Heart left ventricle (tissue), 16 donors: ENCODE measurements around the gene SMOC1. TPM values are rescaled to one million over a fixed set of nuclear protein-coding genes. Genes with fewer than 3 reads are reported as not detected.
A peak's percentile ranks its signal among the peaks of the same experiment; 100 is the strongest.

ENCODE experiments used
- ATAC-seq, 4 donors: fragments of 200-7000 bp; cut with Tn5 transposase; one replicate each; pipeline ENCODE4 v1.9.1; 2020 to 2022; ENCODE audit warnings: moderate library complexity in 4 of 4, mild to moderate bottlenecking in 3 of 4, moderate number of reproducible peaks in 1 of 4
- DNase-seq, 5 donors: peaks; one replicate each; pipeline ENCODE4 v3.0.0-alpha.2; 2020
- H3K27ac ChIP-seq, 12 donors: fragments of 200-600 bp; sonication (generic) in 4 of 12; one replicate each; pipeline versions ENCODE4 v1.5.0 to v1.8.0; 2016 to 2022; ENCODE audit warnings: mild to moderate bottlenecking in 2 of 12
- H3K27me3 ChIP-seq, 9 donors: fragments of 200-600 bp; sonication (generic) in 2 of 9; one replicate each; pipeline versions ENCODE4 v1.5.1 to v1.8.0; 2016 to 2022; ENCODE audit warnings: mild to moderate bottlenecking in 3 of 9
- H3K36me3 ChIP-seq, 9 donors: fragments of 200-600 bp; sonication (generic) in 2 of 9; one replicate each; pipeline versions ENCODE4 v1.5.0 to v1.8.0; 2018 to 2022; ENCODE audit warnings: mild to moderate bottlenecking in 2 of 9
- H3K4me1 ChIP-seq, 12 donors: fragments of 200-600 bp; sonication (generic) in 4 of 12; one replicate each; pipeline versions ENCODE4 v1.5.0 to v1.8.0; 2016 to 2022; ENCODE audit warnings: mild to moderate bottlenecking in 3 of 12
- H3K4me3 ChIP-seq, 12 donors: fragments of 200-600 bp; sonication (generic) in 4 of 12; one replicate each; pipeline versions ENCODE4 v1.5.0 to v1.8.0; 2017 to 2022; ENCODE audit warnings: mild to moderate bottlenecking in 9 of 12, moderate library complexity in 4 of 12
- H3K9me3 ChIP-seq, 12 donors: fragments of 200-600 bp; sonication (generic) in 4 of 12; one replicate each; pipeline versions ENCODE4 v1.5.0 to v1.8.0; 2016 to 2022; ENCODE audit warnings: mild to moderate bottlenecking in 1 of 12
- CTCF ChIP-seq, 12 donors: fragments of 200-600 bp; sonication (generic) in 4 of 12; IDR thresholded peaks; one replicate each; pipeline versions ENCODE4 v1.5.0 to v1.8.0; 2018 to 2022; ENCODE audit warnings: antibody characterized with exemption in 12 of 12, mild to moderate bottlenecking in 5 of 12
- POLR2A ChIP-seq, 2 donors: fragments of 450-650 bp; IDR thresholded peaks; one replicate each; pipeline ENCODE4 v1.6.1; 2017; ENCODE audit warnings: antibody characterized with exemption in 2 of 2, mild to moderate bottlenecking in 2 of 2, moderate library complexity in 2 of 2
- WGBS, 4 donors: extraction: QIAGEN DNeasy Blood & Tissue Kit in 2 of 4; methylation state at CpG; one replicate each; pipeline versions ENCODE4 v1.1.5 to v1.1.7; 2013 to 2018; 5-methylcytosine and 5-hydroxymethylcytosine counted together
- intact Hi-C, 10 donors: fragments of 100-400 bp; cut with DNase I; formaldehyde crosslinking; loops; one replicate each; pipeline versions ENCODE4 v1.11.1 to v1.14.2; 2022
- polyA plus RNA-seq, 2 donors: library from polyadenylated mRNA; stranded (reverse); fragments of 200-250 nt; gene quantifications; one replicate each; pipeline ENCODE4 v1.2.3, GENCODE V29; 2013
- total RNA-seq, 9 donors: library from RNA; depleted of rRNA in 2 of 9; stranded (reverse); fragments of >200 nt in 2 of 9; fragmentation: NEBNext Ultra II Directional in 3 of 9; extraction: Animal tissue kit (Norgen Biotek cat#: 25700) in 3 of 9; gene quantifications; one replicate each; pipeline versions ENCODE4 v1.1.0 to v1.2.4, GENCODE V29; 2016 to 2023
- donor health status: ischemic (EF 13 %, LVEDD 7.1; RV severe dilation, severe dysfunction).
- donor health status: healthy with polysubstance abuse.
- donor health status: DM: no; HTN: yes; CAD: no.
- donor health status: DM: no; HTN: no; CAD: no.
- donor health status: ischemic (EF 25% LVEDD 6.9; RV normal size, moderate dysfunction).
- donor health status: ischemic (EF 25% LVEDD 5.7; RV mildly dilated, moderate dysfunction).
- donor health status: healthy.
- donor health status: DM: yes; HTN: yes; CAD: no.
- donor health status: ischemic (EF 35%, LVEDD 5.7; RV mildly dilated, moderate dysfunction).
- donor health status: nonischemic (EF 11% LVEDD 7.7; RV severe dilation, severe dysfunction).
- donor health status: DM: yes; HTN: yes; CAD: no.
- donor health status: PGD.
- donor health status: ischemic (EF 29% LVEDD 5.4; RV normal size, mild dysfunction).
- donor health status: nonischemic (EF 23%, LVEDD 6.1; RV moderate dilation, normal function).

SMOC1 gene
- total and polyA plus RNA-seq, 11 donors: 0.57 to 2.8 (median 0.85) TPM; not detected in 2

GRCh38 chr14:69960296-69960695 is 81.1 kb downstream of the SMOC1 start:
- intact Hi-C loops: no loop called here
- ATAC-seq (no peak), DNase-seq (no peak)
- Histone ChIP-seq H3K27ac (no peak overlapping the region), H3K27me3 (peaks cover 0 to 16% (median 7%) of the 10 kb centered on the region in 9 donors), H3K9me3 (no peaks in the 10 kb centered on the region), H3K4me3 (no peak overlapping the region), H3K36me3 (no peaks in the 10 kb centered on the region), H3K4me1 (no peaks in the 10 kb centered on the region)
- TF ChIP-seq POLR2A (IDR thresholded peaks at IDR 0.05): no peak

GRCh38 chr14:69963966-69964365 is 84.8 kb downstream of the SMOC1 start:
- no peak for ATAC-seq
- no peaks in the 10 kb centered on the region for H3K9me3 ChIP-seq
- H3K27ac ChIP-seq: no peak overlapping the region
- no peaks in the 10 kb centered on the region for H3K36me3 ChIP-seq
- H3K4me3 ChIP-seq: no peak overlapping the region
- H3K27me3 ChIP-seq: peaks cover 0 to 21% (median 3%) of the 10 kb centered on the region in 9 donors
- intact Hi-C loops: no loop called here
- no peak for TF ChIP-seq POLR2A (IDR thresholded peaks at IDR 0.05)
- TF ChIP-seq CTCF (IDR thresholded peaks at IDR 0.05): no peak
- no peaks in the 10 kb centered on the region for H3K4me1 ChIP-seq
- WGBS, 4 donors: 61 to 79% (median 75%) methylated on average over 4 of the region's 4 CpGs
- DNase-seq: no peak

GRCh38 chr14:69964841-69965240 is 85.6 kb downstream of the SMOC1 start:
- H3K9me3 ChIP-seq: no peaks in the 10 kb centered on the region
- 83 to 90% (median 89%) methylated on average over 4 of the region's 4 CpGs for WGBS, 4 donors
- H3K27ac ChIP-seq: no peak overlapping the region
- H3K4me3 ChIP-seq: no peak overlapping the region
- H3K36me3 ChIP-seq: no peaks in the 10 kb centered on the region
- no peak for DNase-seq
- H3K27me3 ChIP-seq: peaks cover 0 to 21% (median 0%) of the 10 kb centered on the region in 9 donors
- no peaks in the 10 kb centered on the region for H3K4me1 ChIP-seq
- no peak for TF ChIP-seq CTCF (IDR thresholded peaks at IDR 0.05)
- no peak for TF ChIP-seq POLR2A (IDR thresholded peaks at IDR 0.05)
- no peak for ATAC-seq
- intact Hi-C loops: no loop called here

GRCh38 chr14:69968132-69968531 is 88.9 kb downstream of the SMOC1 start:
- H3K4me3 ChIP-seq: no peak overlapping the region
- H3K4me1 ChIP-seq: no peaks in the 10 kb centered on the region
- no peaks in the 10 kb centered on the region for H3K36me3 ChIP-seq
- DNase-seq (no peak), ATAC-seq (no peak)
- H3K9me3 ChIP-seq: no peaks in the 10 kb centered on the region
- TF ChIP-seq CTCF (IDR thresholded peaks at IDR 0.05): no peak
- no peak for TF ChIP-seq POLR2A (IDR thresholded peaks at IDR 0.05)
- 71 to 75% (median 73%) methylated on average over 2 of the region's 2 CpGs for WGBS, 4 donors
- H3K27me3 ChIP-seq: peaks cover 0 to 21% (median 0%) of the 10 kb centered on the region in 9 donors
- H3K27ac ChIP-seq: no peak overlapping the region
- intact Hi-C loops: no loop called here

- Histone ChIP-seq H3K36me3 (no peaks in the 10 kb centered on the region), H3K27ac (no peak overlapping the region), H3K9me3 (no peaks in the 10 kb centered on the region), H3K4me3 (no peak overlapping the region), H3K4me1 (no peaks in the 10 kb centered on the region), H3K27me3 (peaks cover 0 to 21% (median 0%) of the 10 kb centered on the region in 9 donors)
- DNase-seq (no peak), ATAC-seq (no peak)
- peak in 1 of 12 donors; percentile 6 for TF ChIP-seq CTCF (IDR thresholded peaks at IDR 0.05)
- TF ChIP-seq POLR2A (IDR thresholded peaks at IDR 0.05): no peak
- intact Hi-C loops: no loop called here
- WGBS, 4 donors: 87 to 95% (median 87%) methylated on average over 1 of the region's 1 CpG
Measured at GRCh38 chr14:69968681-69969080, 89.5 kb downstream of the SMOC1 start.
